Mesenteric fat pad (tissue), 1 donor: ENCODE results near the gene GET3. TPM values are rescaled to one million over a fixed set of nuclear protein-coding genes. Genes with fewer than 3 reads are reported as not detected.
A peak's percentile ranks its signal among the peaks of the same experiment; 100 is the strongest.

Source experiments
- DNase-seq: peaks from one replicate; pipeline ENCODE4 v3.0.0-alpha.2; 2020; ENCODE audit warnings: low spot score
- total RNA-seq: library from RNA; stranded (reverse); fragmentation: NEBNext Ultra II Directional; extraction: Animal tissue kit (Norgen Biotek cat#: 25700); gene quantifications from one replicate; pipeline ENCODE4 v1.2.1, GENCODE V29; 2021
- donor health status: DM: yes; HTN: yes; CAD: no.

GET3 gene
- total RNA-seq, 1 donor from 2014 or later = 57.6 TPM

- DNase-seq = peak; percentile 91
Observed at GRCh38 chr19:12778017-12778904, 41.0 kb downstream of the GET3 start.

- DNase-seq = no peak
Observed at GRCh38 chr19:12778905-12779161, 41.5 kb downstream of the GET3 start.

GRCh38 chr19:12779162-12779993 is 42.1 kb downstream of the GET3 start:
- DNase-seq = peak; percentile 93

GRCh38 chr19:12782174-12782423 is 44.8 kb downstream of the GET3 start:
- no peak for DNase-seq

GRCh38 chr19:12782424-12783290 is 45.4 kb downstream of the GET3 start:
- peak; percentile 98 for DNase-seq

- no peak for DNase-seq
Observed at GRCh38 chr19:12783291-12783848, 46.1 kb downstream of the GET3 start.

- DNase-seq = no peak
Observed at GRCh38 chr19:12783849-12784393, 46.6 kb downstream of the GET3 start.

- DNase-seq = no peak
Observed at GRCh38 chr19:12784394-12784870, 47.1 kb downstream of the GET3 start.

GRCh38 chr19:12784871-12785430 is 47.7 kb downstream of the GET3 start:
- no peak for DNase-seq

- no peak for DNase-seq
Observed at GRCh38 chr19:12785431-12786031, 48.2 kb downstream of the GET3 start.

- DNase-seq = no peak
Observed at GRCh38 chr19:12786141-12786870, 49.0 kb downstream of the GET3 start.

GRCh38 chr19:12786952-12787351 is 49.7 kb downstream of the GET3 start:
- DNase-seq = no peak

GRCh38 chr19:12787458-12787857 is 50.2 kb downstream of the GET3 start:
- DNase-seq = no peak

- DNase-seq = no peak
Observed at GRCh38 chr19:12788042-12788681, 50.9 kb downstream of the GET3 start.

GRCh38 chr19:12788682-12789097 is 51.4 kb downstream of the GET3 start:
- peak; percentile 94 for DNase-seq

- no peak for DNase-seq
Observed at GRCh38 chr19:12789098-12789903, 52.0 kb downstream of the GET3 start.

GRCh38 chr19:12789904-12790619 is 52.8 kb downstream of the GET3 start:
- DNase-seq = peak; percentile 99
